ENCODE data around the gene TFPI.
"Not testable (repeated sequence)": the region's sequence is repeated elsewhere in the genome, so short reads cannot be mapped to it uniquely, and the experiment has no call there.

The TFPI gene

GRCh38 chr2:187513460-187514234 lies 40.6 kb downstream of the TFPI start:
- not testable (repeated sequence) for H3K9ac ChIP-seq (ENCODE audit: low read depth, low read length); H3K36me3 ChIP-seq (ENCODE audit: insufficient read depth, low read length); H3K27ac ChIP-seq (ENCODE audit: low read depth, low read length); H3K27me3 ChIP-seq (ENCODE audit: insufficient read depth, low read length)
- H3K9me3 ChIP-seq (ENCODE audit: insufficient read depth, low read depth, low read length), result peaks cover 17% of the 10 kb centered on the region; the same call in 1 of the 2 replicates
- H3K4me3 ChIP-seq (ENCODE audit: low read length), result peak overlapping the region; percentile 39; the same call in 1 of the 2 replicates
- WGBS, result 84% methylated on average over 5 of the region's 5 CpGs
- peaks cover 36% of the 10 kb centered on the region for H3K4me1 ChIP-seq (ENCODE audit: insufficient read depth, low read length)

GRCh38 chr2:187511356-187512315 lies 42.6 kb downstream of the TFPI start:
- WGBS, result 72% methylated on average over 9 of the region's 9 CpGs
- Histone ChIP-seq H3K36me3 (ENCODE audit: insufficient read depth, low read length) (peaks cover 4% of the 10 kb centered on the region; the same call in 1 of the 2 replicates), H3K27ac (ENCODE audit: low read depth, low read length) (peak overlapping the region; percentile 66), H3K4me1 (ENCODE audit: insufficient read depth, low read length) (peaks cover 36% of the 10 kb centered on the region), H3K27me3 (ENCODE audit: insufficient read depth, low read length) (no peaks in the 10 kb centered on the region), H3K9me3 (ENCODE audit: insufficient read depth, low read depth, low read length) (peaks cover 6% of the 10 kb centered on the region; the same call in 1 of the 2 replicates), H3K4me3 (ENCODE audit: low read length) (peak overlapping the region; percentile 39; the same call in 1 of the 2 replicates), H3K9ac (ENCODE audit: low read depth, low read length) (0 out of 2 replicates have a peak overlapping the region, but pooled peaks have one; percentile 28)

- peak overlapping the region; percentile 39; the same call in 1 of the 2 replicates for H3K4me3 ChIP-seq (ENCODE audit: low read length)
- H3K27ac ChIP-seq (ENCODE audit: low read depth, low read length), result peak overlapping the region; percentile 66
- H3K9ac ChIP-seq (ENCODE audit: low read depth, low read length), result 0 out of 2 replicates have a peak overlapping the region, but pooled peaks have one; percentile 28
- H3K27me3 ChIP-seq (ENCODE audit: insufficient read depth, low read length); H3K9me3 ChIP-seq (ENCODE audit: insufficient read depth, low read depth, low read length); H3K36me3 ChIP-seq (ENCODE audit: insufficient read depth, low read length): not testable (repeated sequence)
- WGBS, result 40% methylated on average over 18 of the region's 18 CpGs
- H3K4me1 ChIP-seq (ENCODE audit: insufficient read depth, low read length), result peaks cover 36% of the 10 kb centered on the region
Observed at GRCh38 chr2:187510419-187511355, 43.5 kb downstream of the TFPI start.

GRCh38 chr2:187509667-187510417 lies 44.4 kb downstream of the TFPI start:
- H3K27ac ChIP-seq (ENCODE audit: low read depth, low read length), result no peak overlapping the region; the same call in 1 of the 2 replicates
- peaks cover 4% of the 10 kb centered on the region; the same call in 1 of the 2 replicates for H3K36me3 ChIP-seq (ENCODE audit: insufficient read depth, low read length)

GRCh38 chr2:187506416-187506815 lies 47.8 kb downstream of the TFPI start:
- Histone ChIP-seq H3K27ac (ENCODE audit: low read depth, low read length) (no peak overlapping the region), H3K4me1 (ENCODE audit: insufficient read depth, low read length) (peaks cover 38% of the 10 kb centered on the region), H3K9ac (ENCODE audit: low read depth, low read length) (no peak overlapping the region), H3K4me3 (ENCODE audit: low read length) (no peak overlapping the region), H3K36me3 (ENCODE audit: insufficient read depth, low read length) (peaks cover 4% of the 10 kb centered on the region; the same call in 1 of the 2 replicates), H3K9me3 (ENCODE audit: insufficient read depth, low read depth, low read length) (peaks cover 6% of the 10 kb centered on the region; the same call in 1 of the 2 replicates), H3K27me3 (ENCODE audit: insufficient read depth, low read length) (no peaks in the 10 kb centered on the region)
- 91% methylated on average over 3 of the region's 3 CpGs for WGBS

More at GRCh38 chr2:187509667-187510417, 44.4 kb downstream of the TFPI start:
- Histone ChIP-seq H3K27me3 (ENCODE audit: insufficient read depth, low read length) (no peaks in the 10 kb centered on the region), H3K9me3 (ENCODE audit: insufficient read depth, low read depth, low read length) (peaks cover 6% of the 10 kb centered on the region; the same call in 1 of the 2 replicates), H3K4me3 (ENCODE audit: low read length) (no peak overlapping the region), H3K9ac (ENCODE audit: low read depth, low read length) (no peak overlapping the region), H3K4me1 (ENCODE audit: insufficient read depth, low read length) (peaks cover 42% of the 10 kb centered on the region)
- WGBS, result 81% methylated on average over 4 of the region's 4 CpGs

- peaks cover 36% of the 10 kb centered on the region for H3K4me1 ChIP-seq (ENCODE audit: insufficient read depth, low read length)
- WGBS, result 96% methylated on average over 1 of the region's 3 CpGs
- no peaks in the 10 kb centered on the region for H3K27me3 ChIP-seq (ENCODE audit: insufficient read depth, low read length)
- no peak overlapping the region for H3K4me3 ChIP-seq (ENCODE audit: low read length)
- peaks cover 6% of the 10 kb centered on the region; the same call in 1 of the 2 replicates for H3K9me3 ChIP-seq (ENCODE audit: insufficient read depth, low read depth, low read length)
- peaks cover 4% of the 10 kb centered on the region; the same call in 1 of the 2 replicates for H3K36me3 ChIP-seq (ENCODE audit: insufficient read depth, low read length)
- no peak overlapping the region for H3K27ac ChIP-seq (ENCODE audit: low read depth, low read length)
- H3K9ac ChIP-seq (ENCODE audit: low read depth, low read length), result no peak overlapping the region
Observed at GRCh38 chr2:187505065-187505672, 49.1 kb downstream of the TFPI start.

GRCh38 chr2:187504312-187504921 lies 49.8 kb downstream of the TFPI start:
- no peak overlapping the region; the same call in 1 of the 2 replicates for H3K27ac ChIP-seq (ENCODE audit: low read depth, low read length)

GRCh38 chr2:187503700-187504099 lies 50.5 kb downstream of the TFPI start:
- no peaks in the 10 kb centered on the region for H3K27me3 ChIP-seq (ENCODE audit: insufficient read depth, low read length)
- H3K27ac ChIP-seq (ENCODE audit: low read depth, low read length), result no peak overlapping the region
- H3K9ac ChIP-seq (ENCODE audit: low read depth, low read length), result no peak overlapping the region
- H3K4me3 ChIP-seq (ENCODE audit: low read length), result no peak overlapping the region
- no peaks in the 10 kb centered on the region; the same call in 1 of the 2 replicates for H3K36me3 ChIP-seq (ENCODE audit: insufficient read depth, low read length)
- WGBS, result 100% methylated on average over 1 of the region's 2 CpGs
- peaks cover 4% of the 10 kb centered on the region; the same call in 1 of the 2 replicates for H3K9me3 ChIP-seq (ENCODE audit: insufficient read depth, low read depth, low read length)
- peaks cover 29% of the 10 kb centered on the region for H3K4me1 ChIP-seq (ENCODE audit: insufficient read depth, low read length)

More at GRCh38 chr2:187504312-187504921, 49.8 kb downstream of the TFPI start:
- 41% methylated on average over 6 of the region's 6 CpGs for WGBS
- Histone ChIP-seq H3K27me3 (ENCODE audit: insufficient read depth, low read length) (no peaks in the 10 kb centered on the region), H3K9me3 (ENCODE audit: insufficient read depth, low read depth, low read length) (peaks cover 6% of the 10 kb centered on the region; the same call in 1 of the 2 replicates), H3K4me3 (ENCODE audit: low read length) (no peak overlapping the region), H3K4me1 (ENCODE audit: insufficient read depth, low read length) (peaks cover 29% of the 10 kb centered on the region), H3K36me3 (ENCODE audit: insufficient read depth, low read length) (peaks cover 4% of the 10 kb centered on the region; the same call in 1 of the 2 replicates), H3K9ac (ENCODE audit: low read depth, low read length) (no peak overlapping the region)

GRCh38 chr2:187502467-187502866 lies 51.8 kb downstream of the TFPI start:
- 75% methylated on average over 2 of the region's 2 CpGs for WGBS
- no peak overlapping the region for H3K4me3 ChIP-seq (ENCODE audit: low read length)
- no peaks in the 10 kb centered on the region; the same call in 1 of the 2 replicates for H3K36me3 ChIP-seq (ENCODE audit: insufficient read depth, low read length)
- H3K4me1 ChIP-seq (ENCODE audit: insufficient read depth, low read length), result peaks cover 29% of the 10 kb centered on the region
- H3K9me3 ChIP-seq (ENCODE audit: insufficient read depth, low read depth, low read length), result no peaks in the 10 kb centered on the region
- H3K9ac ChIP-seq (ENCODE audit: low read depth, low read length), result no peak overlapping the region
- no peak overlapping the region for H3K27ac ChIP-seq (ENCODE audit: low read depth, low read length)
- H3K27me3 ChIP-seq (ENCODE audit: insufficient read depth, low read length), result no peaks in the 10 kb centered on the region

All from HUES64 (cell line).